NOMO-1 treated with dmso at 0.1 percent for 144 hours (cell line): ENCODE measurements around the gene HAVCR2.
A peak's percentile ranks its signal among the peaks of the same experiment; 100 is the strongest.

Experiments
- DNase-seq: peaks from one replicate; lab custom pipeline; 2025; ENCODE audit not compliant: unreplicated experiment; lab: John Stamatoyannopoulos, UW

HAVCR2 gene

DNA sequence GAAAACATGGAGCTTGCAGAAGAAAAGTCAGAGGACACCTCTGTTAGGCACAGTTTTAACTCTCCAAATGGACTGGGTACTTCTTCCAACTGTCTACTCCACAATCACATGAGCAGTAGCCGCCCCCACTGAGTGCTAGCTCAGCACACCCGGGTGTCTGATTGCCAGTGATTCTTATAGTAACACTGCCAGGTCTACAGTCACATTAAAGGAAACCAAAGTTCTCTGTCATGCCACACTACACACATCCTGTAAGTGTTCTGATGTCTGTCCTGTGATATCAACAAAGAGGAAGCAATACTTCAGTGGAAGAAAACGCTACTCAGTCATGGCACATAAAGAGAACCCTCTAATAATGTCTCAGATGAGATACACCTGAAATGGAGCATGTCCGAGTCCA lies at the start of gene HAVCR2:
TSS of gene HAVCR2 (minus strand) at position 69 of the 400 bp plus-strand sequence. CDS start at position 8, 61 bp downstream.
- peak; percentile 15 for DNase-seq

DNA sequence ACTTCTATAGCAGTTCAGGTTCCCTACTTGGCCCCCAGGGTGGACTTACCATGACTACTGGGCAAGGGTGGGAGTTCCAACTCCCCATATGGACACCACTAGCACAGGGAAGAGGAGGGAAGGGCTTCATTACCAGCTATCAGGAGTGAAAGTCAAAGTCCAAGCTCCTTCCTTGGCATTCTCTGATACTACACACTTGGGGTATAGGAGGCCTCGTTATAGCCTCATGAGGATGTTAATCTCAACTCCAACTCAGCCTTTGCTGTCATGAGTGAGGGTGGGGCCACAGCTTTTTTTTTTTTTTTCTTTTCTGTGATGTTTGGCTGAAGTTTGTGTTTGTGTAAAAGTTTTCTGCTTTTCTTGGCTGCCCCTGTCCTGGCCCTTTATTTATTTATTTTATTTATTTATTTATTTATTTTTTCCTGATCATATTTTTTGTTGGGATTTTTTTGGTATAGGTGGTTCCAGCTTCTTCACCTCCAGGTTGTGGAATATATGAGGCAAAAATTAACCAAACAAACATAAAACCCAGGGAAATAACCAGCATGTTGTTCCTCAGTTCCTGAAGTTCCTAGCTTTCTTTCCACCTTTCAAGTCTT lies 48.5 kb upstream of the HAVCR2 start:
- DNase-seq: no peak

DNA sequence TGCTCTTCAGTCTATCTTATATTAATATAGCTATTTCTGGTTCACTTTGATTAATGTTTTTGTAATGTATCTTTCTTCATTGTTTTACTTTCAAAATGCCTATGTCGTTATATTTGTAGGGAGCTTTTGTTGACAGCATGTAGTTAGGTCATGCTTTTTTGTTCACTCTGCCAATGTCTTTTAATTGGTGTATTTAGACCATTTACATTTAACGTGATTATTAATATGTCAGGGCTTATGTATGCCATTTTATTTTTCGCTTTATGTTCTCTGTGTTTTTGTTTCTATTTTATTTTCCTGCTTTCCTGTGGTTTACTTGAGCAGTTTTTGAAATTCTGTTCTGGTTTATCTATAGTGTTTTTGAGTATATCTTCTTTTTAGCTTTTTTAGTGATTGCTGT lies 46.5 kb upstream of the HAVCR2 start:
- no peak for DNase-seq

DNA sequence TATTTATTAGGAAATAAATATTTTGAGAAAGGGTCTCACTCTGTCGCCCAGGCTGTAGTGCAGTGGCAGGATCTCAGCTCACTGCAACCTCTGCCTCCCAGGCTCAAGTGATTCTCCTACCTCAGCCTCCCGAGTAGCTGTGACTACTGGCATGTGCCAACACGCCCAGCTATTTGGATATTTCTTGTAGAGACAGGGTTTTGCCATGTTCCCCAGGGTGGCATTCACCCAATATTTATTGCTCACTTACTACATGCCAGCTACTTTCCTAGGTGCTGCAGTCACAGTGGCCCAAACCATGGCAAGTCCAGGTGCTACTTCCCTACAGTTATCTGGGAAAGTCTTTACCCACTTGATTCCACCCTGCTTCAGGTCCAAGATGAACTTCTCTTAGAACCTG lies 42.2 kb upstream of the HAVCR2 start:
- DNase-seq: no peak

DNA sequence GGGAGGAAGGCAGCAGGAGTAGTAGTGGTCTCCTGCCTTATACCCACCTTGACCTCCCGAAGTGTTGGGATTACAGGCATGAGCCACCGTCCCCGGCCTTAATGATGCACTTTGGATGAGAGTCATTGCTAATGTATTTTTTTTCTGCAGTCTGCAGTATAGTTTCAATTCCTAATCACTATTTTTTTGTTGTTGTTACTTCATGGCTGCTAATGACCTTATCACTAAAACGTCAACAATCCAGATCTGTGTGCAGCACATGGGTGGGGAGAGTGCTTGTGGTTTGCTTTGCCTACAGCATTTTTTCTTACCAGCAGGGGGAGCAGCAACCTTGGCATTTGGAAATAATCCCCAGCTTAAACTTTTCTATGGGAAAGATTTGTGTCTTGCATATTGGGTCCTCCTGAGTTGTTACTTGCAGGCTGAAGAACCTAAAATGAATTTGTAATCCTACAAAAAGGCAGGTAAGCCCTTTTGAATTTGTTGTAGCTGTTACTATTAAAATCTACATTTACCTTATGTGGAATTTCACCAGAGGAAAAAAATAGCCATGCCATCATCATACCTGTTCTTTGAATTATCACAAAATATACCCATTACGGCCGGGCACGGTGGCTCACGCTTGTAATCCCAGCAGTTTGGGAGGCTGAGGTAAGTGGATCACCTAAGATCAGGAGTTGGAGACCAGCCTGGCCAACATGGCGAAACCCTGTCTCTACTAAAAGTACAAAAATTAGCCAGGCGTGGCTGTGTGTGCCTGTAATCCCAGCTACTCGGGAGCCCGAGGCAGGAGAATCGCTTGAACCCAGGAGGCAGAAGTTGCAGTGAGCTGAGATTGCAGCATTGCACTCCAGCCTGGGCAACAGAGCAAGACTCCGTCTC lies 40.1 kb upstream of the HAVCR2 start:
- DNase-seq: peak; percentile 16

DNA sequence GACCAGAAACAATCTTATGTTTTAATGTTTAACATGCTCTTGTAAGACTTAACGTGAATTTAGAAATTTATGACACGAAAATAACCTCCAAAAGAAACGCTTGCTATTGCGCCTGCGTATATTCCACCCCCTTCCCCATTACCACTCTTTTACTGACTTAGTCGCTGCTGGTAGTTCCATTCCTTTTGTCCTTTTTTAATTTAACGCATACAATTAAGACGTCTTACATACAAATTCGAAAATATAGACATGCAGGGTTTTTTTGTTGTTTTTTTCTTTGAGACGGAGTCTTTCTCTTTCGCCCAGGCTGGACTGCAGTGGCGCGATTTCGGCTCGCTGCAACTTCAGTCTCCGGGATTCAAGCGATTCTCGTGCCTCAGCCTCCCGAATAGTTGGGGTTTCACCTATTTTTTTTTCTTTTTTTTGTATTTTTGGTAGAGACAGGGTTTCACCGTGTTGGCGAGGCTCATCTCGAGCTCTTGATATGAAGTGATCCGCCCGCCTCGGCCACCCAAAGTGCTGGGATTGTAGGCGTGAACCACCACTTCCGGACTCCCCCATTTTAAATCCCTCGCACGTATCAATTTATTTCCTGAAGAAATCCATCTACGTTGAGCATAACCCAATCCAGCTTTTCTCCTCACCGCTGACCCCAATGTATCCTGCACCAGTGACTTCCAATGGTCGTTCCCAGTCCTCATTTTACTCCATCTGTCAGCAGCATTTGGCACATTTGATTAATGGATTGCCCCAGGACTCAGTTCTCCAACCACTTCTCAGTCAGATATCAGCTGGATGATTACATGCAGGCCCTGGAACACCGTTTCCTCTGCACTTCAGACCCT lies 34.5 kb upstream of the HAVCR2 start:
- DNase-seq: peak; percentile 52

DNA sequence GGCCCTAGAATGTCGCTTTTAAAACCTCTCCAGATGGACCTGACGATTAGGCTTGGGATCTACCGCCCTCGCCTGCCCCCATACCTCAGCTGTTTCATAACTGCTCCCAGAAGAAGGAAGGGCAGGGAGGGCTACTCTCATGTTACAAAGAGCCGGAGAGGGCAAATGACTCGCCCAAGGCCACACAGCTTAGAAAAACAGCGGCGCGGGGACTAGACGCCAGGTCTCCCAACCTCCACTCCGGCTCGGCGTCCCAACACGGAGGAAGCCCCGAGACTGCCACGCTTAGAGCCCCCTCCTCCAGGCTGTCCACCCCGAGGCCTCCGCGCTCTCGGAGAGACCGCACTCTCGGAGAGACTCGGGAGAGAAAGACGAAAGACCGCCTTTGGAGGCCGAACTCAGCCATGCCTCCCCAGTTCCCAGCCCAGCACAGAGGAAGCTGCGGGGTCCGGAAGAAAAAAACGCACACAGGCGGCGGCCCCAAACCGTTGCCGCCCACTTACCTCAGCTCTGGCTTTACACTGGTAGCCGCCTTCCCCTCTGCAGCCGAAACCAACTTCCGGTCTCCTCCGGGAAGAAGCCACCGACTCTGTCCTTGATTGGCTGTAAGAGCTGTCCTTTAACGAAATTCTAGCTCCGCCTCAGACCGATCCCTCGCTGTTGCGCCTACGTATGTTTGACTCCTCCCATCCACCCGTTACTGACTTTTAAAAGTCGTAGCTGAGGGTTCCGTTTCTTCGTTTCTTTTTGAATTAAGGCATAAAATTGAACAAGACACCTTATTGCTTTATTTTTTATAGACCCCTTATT lies 33.7 kb upstream of the HAVCR2 start, which contains the start of gene MED7:
TSS of gene MED7 (minus strand) at position 549 of the 810 bp plus-strand sequence. CDS start 3,434 bp downstream, outside the sequence.
- DNase-seq: peak; percentile 98

DNA sequence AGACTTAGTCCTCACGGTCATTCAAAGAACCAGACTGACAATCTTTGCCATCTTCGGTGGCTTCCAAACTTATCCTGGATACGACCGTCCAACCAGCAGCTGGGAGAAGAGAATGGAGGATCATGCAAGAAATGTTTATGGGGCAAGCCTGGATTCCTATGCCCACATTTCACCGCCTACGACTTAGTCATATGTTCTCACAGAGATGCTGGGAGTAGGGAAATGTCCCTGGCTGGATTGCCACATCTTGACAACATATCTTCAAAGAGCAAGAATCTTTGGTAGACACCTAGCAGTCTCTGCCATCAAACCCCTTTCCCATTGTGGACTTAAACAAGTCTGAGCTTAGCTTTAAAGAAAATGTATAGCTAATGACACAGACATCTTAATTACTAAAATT lies 28.8 kb upstream of the HAVCR2 start:
- no peak for DNase-seq

DNA sequence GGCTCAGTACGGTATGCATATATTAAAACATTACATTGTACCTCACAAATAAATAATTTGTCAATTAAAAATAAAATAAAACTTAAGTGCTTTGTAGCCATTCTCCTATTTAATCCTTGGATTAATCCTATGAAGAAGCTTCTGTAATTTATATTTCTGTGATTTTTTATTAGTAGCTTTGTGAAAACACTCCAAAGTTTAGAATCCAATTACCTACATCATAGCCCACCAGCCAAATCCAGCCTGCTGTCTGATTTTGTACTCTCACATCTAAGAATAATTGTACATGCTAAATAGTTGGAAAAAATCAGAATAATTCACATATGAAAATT lies 23.4 kb upstream of the HAVCR2 start:
- DNase-seq: no peak

DNA sequence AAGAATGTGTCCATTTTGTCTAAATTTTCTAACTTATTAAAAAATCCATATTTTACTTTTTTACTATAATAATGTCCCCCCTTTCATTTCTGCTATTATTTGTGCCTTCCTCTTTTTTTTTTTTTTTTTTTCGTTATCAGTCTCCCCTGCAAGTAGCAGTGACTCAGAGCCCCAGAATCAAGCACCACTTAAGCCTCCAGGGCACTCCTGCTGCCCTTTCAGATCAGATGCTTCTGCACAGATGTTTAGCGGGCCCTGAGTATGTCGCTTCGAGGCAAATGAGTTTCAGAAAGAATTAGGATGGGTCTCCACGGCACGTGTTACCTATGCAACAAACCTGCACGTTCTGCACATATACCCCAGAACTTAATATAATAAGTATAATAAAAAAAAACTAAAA lies 22.1 kb upstream of the HAVCR2 start:
- peak; percentile 47 for DNase-seq

DNA sequence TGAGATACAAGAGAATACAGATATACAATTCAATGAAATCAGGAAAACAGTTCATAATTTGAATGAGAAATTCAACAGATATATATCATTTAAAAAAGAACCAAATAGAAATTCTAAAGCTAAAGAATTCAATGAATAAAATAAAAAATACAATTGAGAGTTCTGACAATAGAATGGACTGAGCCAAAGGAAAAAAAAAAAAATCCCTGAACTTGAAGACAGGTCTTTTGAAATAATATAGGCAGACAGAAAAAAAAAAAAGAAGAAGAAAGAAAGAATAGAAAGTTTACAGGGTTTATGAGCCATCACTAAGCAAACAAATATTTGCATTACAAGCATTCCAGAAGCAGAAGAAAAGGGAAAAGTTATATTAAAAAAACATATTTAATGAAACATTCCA lies 12.9 kb upstream of the HAVCR2 start:
- DNase-seq: no peak

DNA sequence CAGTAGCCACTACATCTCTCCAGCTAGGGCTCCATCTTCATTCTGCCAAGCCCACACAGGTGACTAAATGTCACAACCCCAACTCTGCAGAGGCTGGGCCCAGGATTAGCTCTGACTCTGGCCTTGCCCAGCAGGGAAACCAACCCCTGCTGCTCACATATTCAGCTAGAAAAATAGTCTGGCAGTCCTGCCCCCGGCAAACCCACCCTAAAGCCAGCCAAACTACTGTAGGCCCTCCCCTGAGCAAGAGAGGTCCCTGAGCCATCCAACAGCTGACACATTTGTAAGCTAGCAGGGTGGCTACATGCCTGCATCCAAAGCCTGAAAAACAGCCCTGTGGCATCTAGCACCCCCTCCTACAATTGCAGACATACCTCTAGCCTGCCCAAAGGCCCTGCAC lies 11.3 kb upstream of the HAVCR2 start:
- DNase-seq: no peak

DNA sequence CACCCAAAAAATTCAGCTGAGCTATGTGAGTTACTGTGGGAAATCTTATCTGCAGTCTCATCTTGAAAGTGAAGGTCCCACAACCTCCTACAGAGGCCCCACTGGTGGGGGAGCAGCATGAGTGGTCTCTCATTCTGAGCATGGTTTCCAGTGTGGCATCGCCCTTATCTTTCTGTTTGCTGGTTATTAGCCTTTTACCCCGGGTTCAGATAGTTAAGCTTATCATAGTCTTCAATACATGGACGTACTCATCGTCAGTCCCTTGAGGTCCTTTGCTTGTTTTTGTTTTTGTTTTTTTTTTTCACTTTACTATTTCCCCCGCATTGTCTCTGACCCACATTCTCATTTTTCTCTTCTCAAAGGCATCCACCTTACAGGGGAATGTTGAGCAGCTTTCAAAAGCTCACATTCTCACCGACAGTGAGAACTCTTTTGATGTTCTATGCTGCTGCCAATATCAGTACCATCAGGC lies 7.7 kb upstream of the HAVCR2 start:
- no peak for DNase-seq

DNA sequence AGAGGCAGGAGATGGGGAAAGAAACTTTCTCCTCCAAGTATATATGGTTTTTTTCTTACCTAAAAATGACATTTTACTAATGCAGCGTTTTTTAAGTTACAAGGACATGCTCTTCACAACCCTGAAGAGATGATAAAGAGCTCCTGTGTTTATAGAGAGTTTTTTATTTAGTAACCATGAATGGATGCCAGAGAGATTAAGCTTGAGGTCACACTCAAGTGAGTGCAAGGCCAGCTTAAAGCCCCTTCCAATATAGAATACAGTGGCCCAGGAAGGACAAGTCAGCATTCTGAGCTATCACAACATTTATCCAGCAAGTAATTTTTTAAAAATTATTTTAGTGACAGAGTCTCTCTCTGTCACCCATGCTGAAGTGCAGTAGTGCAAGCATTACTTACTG lies 6.7 kb upstream of the HAVCR2 start:
- DNase-seq: no peak

DNA sequence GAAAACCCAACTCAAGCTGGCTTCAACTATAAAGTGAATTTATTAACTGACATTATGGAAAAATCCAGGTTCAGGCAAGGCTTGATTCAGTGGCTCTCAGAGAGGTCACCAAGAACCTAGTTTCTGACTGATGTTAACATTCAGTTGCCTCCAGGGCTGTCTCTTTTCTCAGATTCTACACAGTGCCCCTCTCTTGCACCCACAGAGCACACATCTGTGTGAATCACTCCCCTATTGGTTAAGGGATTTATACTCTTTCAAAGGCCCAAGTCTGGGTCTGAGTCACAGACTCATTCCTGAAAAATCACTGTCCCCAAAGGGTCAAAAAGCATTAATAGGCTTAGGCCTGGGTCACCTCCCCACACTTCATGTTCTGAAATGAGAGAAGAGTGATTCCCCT lies 6.2 kb upstream of the HAVCR2 start:
- no peak for DNase-seq

DNA sequence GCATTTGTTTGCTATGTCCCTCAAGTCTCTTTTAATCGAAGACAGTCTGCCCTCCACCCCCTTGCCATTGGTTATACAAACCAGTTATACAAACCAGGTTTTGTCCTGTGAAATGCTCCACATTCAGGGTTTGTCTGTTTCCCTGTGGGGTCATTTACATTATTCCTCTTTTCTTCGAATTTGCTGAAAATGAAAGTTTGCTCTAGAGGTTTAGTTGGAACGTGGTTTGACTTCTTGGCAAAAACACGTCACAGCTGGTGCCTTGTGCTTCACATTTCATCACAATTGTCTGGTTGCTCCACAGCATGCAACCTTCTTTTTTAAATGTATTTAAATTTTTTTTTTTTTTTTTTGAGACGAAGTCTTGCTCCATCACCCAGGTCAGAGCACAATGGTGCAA lies 4.2 kb upstream of the HAVCR2 start:
- DNase-seq: no peak

DNA sequence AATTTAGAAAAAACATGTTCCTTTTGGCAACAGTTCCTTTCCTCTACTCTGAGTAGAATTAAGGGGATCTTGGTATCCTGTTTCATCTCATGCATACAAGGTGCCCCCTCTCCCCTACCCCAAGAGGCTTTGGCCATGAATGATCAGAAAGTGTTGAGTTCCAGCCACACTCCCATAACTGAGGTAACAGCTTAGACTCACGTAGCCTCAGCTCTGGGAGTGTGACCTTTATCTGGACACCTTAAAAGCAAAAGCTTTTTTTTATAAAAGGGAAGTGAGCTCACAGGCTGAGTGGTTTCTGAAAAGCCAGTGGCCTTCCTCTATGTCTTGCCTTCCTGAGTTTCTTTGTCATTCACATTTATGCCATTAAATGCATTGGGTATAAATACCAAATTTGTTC lies 900 bp upstream of the HAVCR2 start:
- peak; percentile 18 for DNase-seq

DNA sequence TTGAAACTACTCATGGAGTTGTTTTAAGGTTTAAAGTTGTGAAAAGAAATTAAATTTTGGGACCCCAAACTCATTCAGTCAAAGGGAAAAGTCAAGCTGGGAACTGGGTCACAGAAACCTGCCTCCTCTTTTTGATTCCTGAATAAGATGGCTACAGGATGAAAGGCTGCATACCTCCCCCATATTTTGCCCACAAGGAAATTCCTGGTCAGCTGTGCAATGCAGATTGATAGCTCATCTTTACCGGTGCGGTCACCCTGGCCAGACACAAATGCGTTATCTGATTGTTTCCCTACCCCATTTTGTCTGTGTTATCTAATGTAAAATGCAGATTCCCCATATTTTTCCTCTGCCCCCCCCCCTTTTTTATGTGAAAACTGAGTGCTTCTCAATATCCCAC lies 1.3 kb downstream of the HAVCR2 start:
- DNase-seq: no peak

DNA sequence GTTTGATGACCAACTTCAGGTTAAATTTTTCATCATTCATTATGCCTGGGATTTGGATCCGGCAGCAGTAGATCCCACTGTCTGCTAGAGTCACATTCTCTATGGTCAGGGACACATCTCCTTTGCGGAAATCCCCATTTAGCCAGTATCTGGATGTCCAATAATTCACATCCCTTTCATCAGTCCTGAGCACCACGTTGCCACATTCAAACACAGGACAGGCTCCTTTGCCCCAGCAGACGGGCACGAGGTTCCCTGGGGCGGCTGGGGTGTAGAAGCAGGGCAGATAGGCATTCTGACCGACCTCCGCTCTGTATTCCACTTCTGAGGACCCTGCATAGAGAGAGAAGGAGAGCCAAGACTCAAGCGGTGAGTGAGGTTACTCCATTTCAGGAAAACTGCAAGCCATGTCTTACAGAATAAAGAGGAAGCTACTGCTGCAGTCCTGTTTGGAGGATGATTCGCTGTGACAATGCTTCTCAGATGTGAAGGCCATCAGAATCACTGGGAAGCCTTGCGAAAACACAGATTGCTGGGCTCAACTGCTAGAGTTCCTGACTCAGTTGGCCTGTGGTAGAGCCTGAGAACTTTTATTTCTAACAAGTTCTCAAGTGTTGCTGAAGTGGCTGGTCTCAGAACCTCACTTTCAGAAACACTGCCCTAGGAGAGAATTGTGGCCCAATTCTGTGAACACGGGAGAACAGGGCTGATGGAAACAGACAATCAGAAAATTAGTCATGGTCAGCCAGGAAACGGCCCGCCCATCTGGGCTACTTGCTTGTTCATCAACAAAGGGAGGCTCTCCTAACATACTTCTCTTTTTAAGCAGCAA lies 2.0 kb downstream of the HAVCR2 start:
- DNase-seq: peak; percentile 45

DNA sequence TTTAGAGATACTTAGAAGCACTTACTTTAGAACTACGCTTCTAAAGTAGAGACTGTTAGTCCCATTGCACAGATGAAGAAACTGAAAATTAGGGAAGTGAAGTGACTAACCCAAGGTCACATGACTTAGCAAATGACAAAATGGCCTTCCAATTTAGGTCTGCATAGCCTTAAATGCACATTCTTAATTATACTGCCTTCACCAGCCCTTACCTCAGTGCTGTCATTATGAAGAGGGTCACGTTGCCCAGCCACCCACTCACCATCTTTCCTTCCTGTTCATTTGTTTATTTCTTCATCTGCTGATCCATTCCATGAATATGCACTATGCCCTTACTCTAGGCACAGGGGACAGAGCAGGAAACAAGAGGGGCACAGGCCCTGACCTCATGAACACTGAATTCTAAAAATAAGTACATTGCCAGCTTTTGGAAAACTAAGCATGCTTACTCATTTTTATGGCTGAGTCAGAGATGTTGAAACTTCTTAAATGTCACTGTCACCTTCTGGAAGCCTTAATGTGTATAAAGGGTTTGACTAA lies 8.6 kb downstream of the HAVCR2 start:
- peak; percentile 75 for DNase-seq
